Stimulated activated CD8-positive, alpha-beta memory T cell treated with anti-CD3 and anti-CD28 coated beads, Interleukin-12 subunit alpha, Interleukin-12 subunit beta, amount 100 ng/mL, for 4 hours (primary cell): ENCODE results near the gene PLSCR5.

Experiments
- DNase-seq: peaks from one replicate; pipeline ENCODE4 v3.0.0-alpha.2; 2020; ENCODE audit warnings: low read depth

PLSCR5 gene

DNA sequence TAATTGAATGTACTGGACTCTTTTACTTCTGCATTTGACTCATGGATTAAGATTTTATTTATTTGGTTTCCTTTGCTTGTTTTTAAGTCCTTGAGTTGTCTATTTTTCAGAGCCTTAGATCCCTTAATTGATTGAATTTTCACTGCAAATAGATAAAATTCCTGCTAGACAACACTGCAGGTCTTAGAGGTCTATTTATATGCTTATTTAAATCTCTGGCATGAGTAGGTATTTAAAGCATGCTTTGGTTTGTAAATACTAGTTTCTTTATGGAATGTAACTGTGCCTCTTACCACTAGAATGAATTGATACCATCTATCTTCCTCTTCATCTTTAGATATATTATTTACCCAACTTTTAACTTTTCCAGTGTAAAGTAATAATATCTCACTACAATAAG, 20.0 kb downstream of the PLSCR5 start:
- no peak for DNase-seq

DNA sequence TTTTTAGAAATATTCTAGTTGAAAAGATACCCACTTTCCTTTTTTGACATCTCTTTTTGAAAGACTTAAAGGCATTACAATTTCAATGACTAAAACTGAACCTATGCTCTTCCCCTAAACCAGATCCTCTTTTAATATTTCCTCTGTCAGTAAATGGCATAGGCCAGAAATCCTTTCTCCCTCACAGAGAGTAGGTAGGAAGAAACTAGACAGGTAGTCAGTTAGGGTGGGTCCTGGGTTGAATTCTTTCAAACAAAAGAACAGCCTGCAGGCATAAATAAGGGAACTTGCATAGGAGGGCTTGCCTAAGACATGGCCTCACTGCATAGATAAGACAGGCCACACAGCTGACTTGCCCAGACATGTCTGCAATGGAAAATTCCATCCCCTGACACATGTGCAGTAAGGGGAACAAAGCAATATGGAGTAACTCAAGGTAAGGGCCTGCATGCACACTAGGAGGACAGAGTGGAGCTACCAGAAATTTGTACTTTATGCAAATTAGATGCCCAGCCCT, 23.1 kb downstream of the PLSCR5 start:
- DNase-seq = no peak

DNA sequence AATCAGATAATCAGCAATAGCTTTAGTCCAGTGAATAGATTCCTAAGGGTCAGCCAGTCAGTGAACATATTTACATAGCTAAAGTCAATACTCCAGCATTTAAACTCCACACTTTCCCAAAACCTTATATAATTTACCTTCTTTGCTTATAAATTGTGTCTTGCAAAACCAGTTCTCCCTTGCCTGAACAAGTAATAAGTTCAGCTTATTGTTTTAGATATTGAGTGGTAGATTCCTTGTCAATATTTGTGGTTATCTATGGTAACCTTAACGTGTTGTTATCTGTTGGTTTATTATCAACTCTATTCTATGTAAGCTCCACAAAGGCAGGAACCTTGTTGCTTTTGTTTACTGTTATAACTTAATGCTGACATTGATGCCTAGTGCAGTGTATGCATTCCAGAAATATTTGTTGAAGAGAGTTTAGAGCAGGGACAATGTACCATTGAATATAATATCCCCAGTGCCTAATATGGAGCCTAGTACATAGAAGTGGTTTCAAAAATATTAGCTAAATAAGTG, 24.0 kb downstream of the PLSCR5 start:
- no peak for DNase-seq

DNA sequence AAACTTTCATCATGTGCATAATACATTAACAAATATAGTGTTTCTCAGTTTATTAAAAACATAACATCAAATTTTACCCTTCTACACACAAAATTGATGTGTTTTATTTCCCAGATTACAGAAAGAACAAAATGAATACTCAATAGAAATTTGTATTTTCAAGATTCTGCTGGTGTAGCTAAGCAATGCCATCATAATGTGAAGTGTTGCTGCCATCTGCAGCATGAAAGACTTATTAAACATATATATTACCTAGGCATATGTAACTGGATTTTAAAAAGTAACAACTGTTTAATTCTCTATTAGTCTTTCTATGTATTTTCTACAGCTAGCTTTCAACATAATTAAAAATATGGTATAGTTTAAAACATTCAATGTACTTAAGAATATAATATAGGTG, 27.5 kb downstream of the PLSCR5 start:
- DNase-seq = no peak

DNA sequence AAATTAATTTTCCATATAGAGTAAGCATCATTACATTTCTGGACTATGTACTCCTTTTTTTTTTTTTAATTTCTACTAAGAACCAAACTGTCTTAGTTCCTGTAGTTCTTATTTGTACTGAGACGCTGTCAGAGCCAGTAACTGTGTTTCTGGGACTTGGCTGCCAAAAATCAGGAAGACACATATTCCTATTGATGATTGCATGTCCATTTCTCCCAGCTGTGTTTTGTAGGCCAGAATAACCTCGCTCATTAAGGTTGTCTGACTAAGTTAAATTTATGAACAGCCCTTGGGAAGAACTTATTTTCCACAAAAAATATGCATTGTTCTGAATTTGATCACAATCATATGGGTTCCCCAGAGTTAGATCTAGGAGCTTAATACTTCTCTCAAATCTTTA, 29.5 kb downstream of the PLSCR5 start:
- DNase-seq = no peak

DNA sequence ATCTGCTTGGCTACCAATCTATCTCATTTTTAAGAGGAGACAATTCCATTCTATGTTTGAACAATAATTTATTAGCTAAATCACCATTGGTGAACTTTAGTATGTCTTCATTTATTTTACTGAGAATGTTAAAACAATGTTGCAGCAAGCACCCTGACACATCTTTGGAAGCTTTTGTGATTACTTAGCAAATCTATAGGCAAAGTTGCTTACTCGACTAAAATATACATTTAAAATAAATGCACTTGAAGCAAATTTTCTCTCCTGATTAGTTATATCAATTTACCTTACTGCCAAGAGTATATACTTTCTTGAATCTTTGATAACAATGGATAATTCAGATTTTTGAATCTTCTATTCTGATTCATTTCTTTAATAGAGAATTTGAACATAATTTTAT, 31.0 kb downstream of the PLSCR5 start:
- DNase-seq = no peak

DNA sequence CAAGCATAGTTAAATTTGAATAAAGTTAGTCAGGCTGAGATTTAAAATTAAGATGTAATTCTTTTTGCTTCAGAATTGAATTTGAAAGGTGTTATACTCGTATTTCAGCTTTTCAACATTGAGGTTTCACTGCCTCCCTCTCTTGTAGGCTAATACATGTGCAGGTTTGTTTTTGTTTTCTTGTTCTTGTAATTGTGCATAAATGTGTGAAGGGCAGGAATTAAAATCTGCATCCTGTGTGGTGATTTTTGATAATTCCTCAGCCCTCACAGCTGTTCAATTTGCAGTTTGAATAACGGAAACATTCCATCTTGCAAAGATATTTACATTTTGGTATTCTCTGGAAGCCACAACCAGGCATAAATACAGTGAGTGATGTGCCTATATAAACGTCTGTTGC, 35.8 kb downstream of the PLSCR5 start:
- no peak for DNase-seq

DNA sequence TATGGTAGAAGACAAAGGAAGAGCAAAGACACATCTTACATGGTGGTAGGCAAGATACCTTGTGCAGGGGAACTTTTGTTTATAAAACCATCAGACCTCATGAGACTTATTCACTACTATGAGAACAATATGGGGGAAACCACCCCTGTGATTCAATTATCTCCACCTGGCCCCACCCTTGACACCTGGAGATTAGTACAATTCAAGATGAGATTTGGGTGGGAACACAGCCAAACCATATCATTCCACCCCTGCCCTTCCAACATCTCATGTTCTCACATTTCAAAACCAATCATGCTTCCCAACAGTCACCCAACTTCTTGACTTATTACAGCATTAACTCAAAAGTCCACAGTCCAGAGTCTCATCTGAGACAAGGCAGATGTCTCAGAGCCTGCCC, 39.0 kb downstream of the PLSCR5 start:
- no peak for DNase-seq

DNA sequence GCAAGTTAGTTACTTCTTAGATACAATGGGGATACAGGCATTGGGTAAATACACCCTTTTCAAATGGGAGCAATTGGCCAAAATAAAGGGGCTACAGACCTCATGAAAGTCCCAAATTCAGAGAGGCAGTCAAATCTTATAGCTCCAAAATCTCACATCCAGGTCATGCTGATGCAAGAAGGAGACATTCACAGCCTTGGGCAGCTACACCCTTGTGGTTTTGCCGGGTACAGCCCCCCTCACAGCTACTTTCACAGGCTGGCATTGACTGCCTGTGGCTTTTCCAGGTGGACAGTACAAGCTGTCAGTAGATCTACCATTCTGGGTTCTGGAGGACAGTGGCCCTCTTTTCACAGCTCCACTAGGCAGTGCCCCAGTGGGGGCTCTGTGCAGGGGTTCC, 43.3 kb downstream of the PLSCR5 start:
- DNase-seq = no peak

DNA sequence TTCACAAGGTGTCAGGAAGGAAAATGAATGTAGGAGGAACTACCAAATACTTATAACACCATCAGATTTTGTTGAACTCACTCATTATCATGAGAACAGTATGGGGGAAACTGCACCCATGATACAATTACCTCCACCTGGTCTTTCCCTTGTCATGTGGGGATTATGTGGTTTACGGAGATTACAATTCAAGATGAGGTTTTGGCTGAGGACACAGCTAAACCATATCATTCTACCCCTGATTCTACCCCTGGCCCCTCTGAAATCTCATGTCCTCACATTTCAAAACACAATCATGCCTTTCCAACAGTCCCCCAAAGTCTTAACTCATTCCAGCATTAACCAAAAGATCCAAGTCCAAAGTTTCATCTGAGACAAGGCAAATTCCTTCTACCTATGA, 43.7 kb downstream of the PLSCR5 start:
- DNase-seq = no peak

DNA sequence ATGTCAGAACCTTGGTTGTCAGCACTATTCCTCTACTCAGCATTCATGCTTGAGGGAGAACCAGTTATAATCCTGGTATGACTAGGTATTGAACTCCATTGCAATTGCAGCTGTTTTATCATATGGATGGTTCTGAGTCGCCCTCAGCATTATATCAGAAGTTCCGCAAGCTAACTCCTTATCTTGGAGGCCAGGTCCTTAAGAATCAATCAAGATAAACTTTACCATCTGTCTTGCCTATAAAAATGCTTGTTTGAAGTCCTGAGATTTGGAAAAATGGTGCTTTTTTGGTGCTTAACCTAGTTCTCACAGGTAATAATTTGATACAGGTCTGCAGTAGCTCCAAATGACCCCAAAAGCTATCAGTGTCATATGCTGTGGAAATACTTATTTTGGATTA, 44.5 kb downstream of the PLSCR5 start:
- DNase-seq = no peak

DNA sequence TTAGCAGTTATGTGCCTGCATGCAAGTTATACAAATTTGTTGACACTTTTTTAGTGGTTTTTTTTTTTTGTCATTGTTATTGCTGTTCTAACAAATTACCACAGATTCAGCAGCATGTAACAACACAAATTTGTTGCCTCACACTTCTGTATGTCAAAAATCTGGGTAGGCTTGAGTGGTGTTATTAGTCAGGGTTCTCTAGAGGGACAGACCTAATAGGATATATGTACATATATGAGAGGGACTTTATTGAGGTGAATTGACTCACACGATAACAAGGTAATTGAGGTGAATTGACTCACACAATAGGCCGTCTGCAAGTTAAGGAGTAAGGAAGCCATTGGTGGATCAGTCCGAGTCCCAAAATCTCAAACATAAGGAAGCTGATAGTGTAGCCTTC, 45.8 kb downstream of the PLSCR5 start:
- no peak for DNase-seq

DNA sequence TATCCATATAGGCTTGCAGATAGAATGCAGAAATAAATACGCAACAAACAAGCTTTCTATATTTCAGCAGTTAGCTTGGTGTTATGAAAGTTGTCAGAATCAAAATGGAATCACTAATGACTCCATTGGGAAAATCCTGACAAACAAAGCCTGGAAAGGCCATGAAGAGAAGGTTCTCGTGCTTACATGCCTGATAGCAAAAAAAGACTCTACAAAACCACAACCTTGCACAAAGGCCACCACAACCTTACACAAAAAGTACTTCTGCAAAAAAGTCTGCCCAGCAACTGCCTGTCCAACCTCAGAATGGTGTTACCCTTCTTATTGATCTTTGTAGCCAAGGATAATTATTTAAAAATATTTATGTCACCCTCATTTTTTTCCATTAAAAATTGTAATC, 46.4 kb downstream of the PLSCR5 start:
- no peak for DNase-seq

DNA sequence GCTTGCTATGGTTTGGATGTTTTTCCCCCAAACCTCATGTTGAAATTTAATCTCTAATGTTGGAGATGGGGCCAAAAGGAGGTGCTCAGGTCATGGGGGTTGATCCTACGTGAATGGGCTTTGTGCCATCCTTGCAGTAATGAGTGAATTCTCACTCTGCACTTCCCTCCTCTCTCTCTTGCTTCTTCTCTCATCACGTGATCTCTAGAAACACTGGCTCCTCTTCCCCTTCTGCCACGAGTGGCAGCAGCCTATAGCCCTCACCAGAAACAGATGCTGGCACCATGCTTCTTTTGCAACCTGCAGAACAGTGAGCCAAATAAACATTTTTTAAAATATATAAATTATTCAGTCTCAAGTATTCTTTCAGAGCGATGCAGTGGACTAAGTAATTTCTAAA, 47.4 kb downstream of the PLSCR5 start:
- no peak for DNase-seq

DNA sequence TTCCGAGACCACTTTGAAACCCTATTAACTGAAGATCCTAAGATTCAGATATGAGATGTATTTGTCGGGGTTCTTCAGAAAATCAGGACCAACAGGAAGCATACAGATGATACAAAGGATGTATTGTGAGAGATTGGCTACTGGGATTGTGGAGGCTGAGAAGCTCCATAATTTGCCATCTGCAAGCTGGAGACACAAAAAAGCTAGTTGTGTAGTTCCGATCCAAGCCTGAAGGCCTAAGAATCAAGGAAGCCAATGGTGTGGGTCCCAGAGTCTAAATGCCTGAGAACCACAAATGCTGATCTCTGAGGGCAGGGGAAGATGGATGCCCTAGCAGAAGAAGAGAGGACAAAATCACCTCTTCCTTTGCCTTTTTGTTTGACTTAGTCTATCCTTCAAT, 49.8 kb downstream of the PLSCR5 start:
- DNase-seq = no peak

DNA sequence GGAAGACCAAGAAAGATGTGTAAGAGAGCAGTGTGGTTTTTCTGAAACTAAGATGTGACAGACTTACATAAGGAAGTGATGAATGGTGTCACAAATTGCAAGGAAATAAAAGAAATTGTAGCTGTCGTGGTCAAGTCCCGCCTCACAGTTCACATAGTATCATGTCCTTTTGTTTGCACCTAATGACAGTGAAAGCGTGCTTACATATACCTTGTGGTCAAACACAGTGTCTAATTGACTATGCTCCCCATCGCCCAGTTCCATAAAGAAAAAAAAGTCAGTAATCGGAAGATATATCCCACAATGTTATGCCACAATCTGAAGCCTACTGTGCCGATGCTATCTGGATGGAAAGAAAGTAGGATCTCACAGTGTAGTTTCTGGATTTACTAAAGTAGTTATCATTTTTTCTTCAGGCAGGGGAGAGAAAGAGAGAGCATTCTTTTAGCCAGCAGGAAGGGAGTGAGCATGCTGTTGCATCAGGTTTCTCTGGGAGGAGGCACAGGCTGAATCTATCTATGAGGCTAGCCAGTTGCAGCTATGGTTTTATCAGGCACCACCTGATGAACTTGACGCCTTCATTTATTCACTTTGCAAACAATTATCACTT, 50.9 kb downstream of the PLSCR5 start:
- DNase-seq = no peak

DNA sequence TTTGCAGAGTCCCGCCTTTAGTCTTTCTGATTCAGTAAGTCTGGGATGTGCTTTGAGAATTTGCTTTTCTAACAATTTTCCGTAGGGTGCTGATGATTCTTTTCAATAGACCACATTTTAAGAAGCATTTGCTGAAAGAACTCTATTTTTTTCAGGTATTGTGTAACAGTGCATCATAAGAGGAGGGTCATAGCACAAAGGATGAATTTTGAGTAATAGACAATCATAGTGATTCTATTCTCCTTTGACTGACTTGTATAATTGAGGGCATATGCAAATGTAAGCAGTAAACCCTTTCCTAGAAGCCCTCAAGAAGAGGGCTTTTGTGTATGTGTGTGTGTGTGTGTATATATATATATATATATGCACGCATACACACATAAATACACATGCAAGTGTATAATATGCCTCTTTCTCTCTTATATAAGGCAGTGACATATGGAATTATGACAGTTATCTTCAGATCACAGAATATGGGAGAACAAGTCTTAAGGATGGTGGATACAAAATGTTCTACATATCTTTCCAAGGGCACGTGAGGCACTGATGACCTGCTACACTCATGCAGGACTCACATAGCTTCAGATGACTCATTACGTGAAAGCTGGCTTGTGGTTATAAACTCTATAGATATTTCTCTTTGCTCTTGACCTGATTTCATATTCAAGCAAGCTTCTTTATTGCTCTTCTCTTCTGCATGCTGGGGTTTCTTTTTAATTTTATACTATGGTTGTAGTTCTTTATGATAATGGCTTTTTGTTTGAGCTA, 54.2 kb downstream of the PLSCR5 start:
- no peak for DNase-seq

DNA sequence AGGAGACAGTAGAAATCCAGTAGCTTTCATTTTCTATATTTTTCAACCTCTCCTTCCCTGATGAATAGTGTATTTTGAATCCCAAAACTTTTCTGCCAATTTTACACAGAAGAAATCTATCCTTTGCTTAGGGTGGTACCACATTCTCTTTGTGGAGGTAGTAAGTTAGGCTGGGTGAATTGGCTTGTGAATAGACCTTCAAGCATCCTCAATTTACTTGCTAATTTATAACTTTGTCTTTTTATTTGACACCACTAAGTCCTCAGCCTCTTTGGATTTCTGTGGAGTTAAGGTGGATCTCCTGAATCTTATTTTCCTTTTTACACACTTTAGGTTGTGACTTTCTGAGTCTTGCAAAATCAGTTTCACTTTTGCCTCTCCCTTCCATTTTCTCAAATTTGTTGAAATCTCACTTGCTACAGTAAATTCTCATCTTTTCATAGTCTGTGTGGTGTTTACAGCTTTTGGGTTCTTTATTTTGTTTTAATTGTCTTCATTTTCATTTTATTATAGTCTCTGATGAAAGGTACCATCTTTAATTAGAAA, 55.0 kb downstream of the PLSCR5 start:
- DNase-seq = no peak

DNA sequence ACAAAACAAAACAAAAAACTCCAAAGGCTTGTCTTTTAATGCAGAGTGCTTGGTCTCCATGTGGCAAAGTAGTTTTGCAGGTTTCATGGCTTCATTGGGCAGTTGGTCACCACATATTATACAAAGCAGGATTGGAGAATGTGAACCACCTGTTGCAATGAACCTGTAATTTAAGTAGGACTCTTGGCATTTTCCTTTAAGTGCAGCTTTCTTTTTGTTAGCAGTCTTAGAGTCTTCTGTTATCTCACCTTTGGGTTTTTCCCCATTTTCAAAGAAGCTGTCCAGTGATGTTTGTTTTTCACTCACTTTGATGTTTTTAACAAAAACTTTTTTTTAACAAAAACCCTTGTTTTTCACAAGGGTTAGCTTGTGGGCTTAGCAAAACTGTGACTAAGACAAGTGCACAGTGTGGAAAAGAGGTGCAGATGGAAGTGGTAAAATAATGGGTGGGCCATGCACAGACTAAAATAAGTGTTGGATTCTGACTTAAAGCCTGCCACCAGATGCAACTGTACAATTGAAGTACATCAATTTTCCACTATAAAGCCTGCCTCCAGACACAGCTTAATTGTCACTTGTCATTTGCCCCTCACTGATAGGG, 57.8 kb downstream of the PLSCR5 start:
- DNase-seq = no peak

DNA sequence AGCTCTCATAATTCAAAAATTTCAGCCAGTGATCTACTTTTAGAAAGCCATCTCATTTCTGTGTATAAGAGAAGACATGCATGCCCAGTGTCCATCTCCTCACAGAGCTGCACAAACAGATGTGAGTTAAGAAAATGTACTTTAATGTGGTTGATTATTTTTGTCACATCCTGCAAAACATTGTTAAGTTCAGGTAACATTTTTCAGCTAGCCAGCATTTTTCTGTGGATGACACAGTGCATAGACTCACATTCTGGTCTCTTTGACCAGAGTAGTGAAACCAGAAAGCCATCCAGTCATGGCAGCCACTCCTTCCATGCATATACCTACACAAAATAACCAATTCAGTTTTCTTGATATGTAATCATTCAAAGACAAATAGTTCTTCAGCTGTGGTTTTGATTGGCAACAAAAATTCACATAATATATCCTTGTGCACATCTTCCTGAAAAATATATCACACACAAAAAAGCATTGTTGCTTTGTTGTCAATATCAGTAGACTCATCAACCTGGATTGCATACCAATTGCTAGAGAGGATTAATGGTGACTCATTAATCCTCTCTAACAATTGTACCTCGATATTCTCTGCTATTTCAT, 58.7 kb downstream of the PLSCR5 start:
- no peak for DNase-seq

DNA sequence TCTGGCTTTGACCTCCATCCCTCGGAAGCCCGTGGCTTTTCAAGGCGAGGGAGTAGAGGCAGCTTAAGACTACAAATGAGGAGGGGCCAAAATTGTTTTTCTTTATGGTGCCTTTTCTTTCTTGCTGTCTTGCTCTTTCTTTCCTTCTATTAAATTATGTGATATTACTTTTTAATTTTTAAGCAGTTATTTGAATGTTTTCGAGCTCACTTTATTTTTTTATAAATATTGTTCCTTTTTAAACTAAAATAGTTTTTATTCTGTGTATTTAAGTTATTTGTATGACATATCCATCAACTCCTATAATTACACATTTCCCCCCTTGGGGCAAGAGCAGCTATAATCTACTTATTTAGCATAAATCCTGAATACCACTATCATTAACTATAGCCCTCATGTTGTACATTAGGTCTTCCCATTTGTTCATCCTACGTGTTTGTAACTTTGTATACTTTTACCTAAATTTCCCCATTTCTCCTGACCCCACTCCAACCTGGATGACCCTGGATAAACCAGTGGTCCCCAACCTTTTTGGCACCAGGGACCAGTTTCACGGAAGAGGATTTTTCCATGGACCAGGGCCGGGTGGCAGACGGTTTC, 60.1 kb downstream of the PLSCR5 start:
- no peak for DNase-seq
